HG02678 (cell line): ENCODE measurements around the gene PLA1A.
A peak's percentile ranks its signal among the peaks of the same experiment; 100 is the strongest.
"Not testable (repeated sequence)": the region's sequence is repeated elsewhere in the genome, so short reads cannot be mapped to it uniquely, and the experiment has no call there.

ENCODE experiments used
- ATAC-seq: cut with Tn5 transposase; IDR thresholded peaks from one replicate; pipeline ENCODE4 v1.9.1; 2021; ENCODE audit warnings: mild to moderate bottlenecking, moderate library complexity; ENCODE audit not compliant: unreplicated experiment

PLA1A gene

GRCh38 chr3:119597548-119598288 lies at the start of gene PLA1A:
Gene PLA1A, plus strand, starts transcription at chr3:119597885. Its CDS starts 29 bp downstream, at chr3:119597914.
- ATAC-seq = no peak

- ATAC-seq = no peak
These were observed 49.3 kb upstream of the PLA1A start for GRCh38 chr3:119548341-119548740.

DNA sequence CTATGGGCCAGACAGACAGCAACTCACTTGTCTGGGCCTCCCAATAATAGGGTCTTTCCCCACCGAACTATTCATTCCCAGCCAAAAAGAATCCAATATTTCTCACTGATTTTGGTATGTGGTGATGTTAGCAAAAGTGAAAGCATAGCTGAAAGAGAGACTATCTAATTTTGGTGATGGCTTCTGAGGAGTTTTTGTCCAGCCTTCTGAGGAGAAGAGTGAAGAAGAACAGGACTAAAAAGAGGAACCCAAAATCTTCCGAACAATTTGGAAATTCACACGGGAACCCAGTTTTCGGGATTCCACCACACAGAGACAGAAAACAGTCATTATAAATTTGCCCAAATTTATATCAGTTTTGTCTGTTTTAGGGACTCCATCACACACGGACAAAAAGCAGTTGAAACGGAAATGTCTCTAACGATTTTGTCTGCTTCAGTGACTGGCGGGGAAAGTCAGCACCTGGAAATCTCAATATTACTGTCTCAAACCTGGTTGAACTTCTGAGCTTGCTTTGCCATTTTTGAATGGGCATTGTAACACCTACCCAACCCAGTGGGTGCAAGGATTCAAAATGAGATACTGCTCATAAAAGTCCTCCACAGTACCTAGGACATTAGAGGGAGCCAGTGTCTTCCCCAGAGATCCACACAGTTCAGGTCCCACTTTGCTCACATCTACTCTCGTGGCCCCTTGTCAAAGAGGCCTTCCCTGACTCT lies 47.3 kb upstream of the PLA1A start:
- peak; percentile 35 for ATAC-seq

- no peak for ATAC-seq
These were observed 46.1 kb upstream of the PLA1A start for GRCh38 chr3:119551598-119551997.

GRCh38 chr3:119552928-119553327 lies 44.8 kb upstream of the PLA1A start:
- ATAC-seq = not testable (repeated sequence)

- ATAC-seq = no peak
These were observed 43.8 kb upstream of the PLA1A start for GRCh38 chr3:119553823-119554415.

- ATAC-seq = no peak
These were observed 42.4 kb upstream of the PLA1A start for GRCh38 chr3:119555309-119555735.

GRCh38 chr3:119555929-119556328 lies 41.8 kb upstream of the PLA1A start:
- ATAC-seq = no peak

GRCh38 chr3:119557192-119557876 lies 40.4 kb upstream of the PLA1A start:
- ATAC-seq = no peak

GRCh38 chr3:119557877-119558269 lies 39.8 kb upstream of the PLA1A start:
- ATAC-seq = no peak

- ATAC-seq = no peak
These were observed 38.9 kb upstream of the PLA1A start for GRCh38 chr3:119558626-119559317.

GRCh38 chr3:119559441-119559963 lies 38.2 kb upstream of the PLA1A start, which contains the start of gene CD80:
Gene CD80, minus strand, starts transcription at chr3:119559614. Its CDS starts 1,886 bp downstream, at chr3:119557728.
- ATAC-seq = peak; percentile 62

GRCh38 chr3:119560160-119560559 lies 37.5 kb upstream of the PLA1A start:
- ATAC-seq = no peak

GRCh38 chr3:119562307-119562961 lies 35.3 kb upstream of the PLA1A start:
- ATAC-seq = peak; percentile 72

DNA sequence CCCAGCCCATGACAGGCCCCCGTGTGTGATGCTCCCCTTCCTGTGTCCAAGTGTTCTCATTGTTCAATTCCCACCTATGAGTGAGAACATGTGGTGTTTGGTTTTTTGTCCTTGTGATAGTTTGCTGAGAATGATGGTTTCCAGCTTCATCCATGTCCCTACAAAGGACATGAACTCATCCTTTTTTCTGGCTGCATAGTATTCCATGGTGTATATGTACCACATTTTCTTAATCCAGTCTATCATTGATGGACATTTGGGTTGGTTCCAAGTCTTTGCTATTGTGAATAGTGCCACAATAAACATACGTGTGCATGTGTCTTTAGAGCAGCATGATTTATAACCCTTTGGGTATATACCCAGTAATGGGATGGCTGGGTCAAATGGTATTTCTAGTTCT lies 34.4 kb upstream of the PLA1A start:
- not testable (repeated sequence) for ATAC-seq

DNA sequence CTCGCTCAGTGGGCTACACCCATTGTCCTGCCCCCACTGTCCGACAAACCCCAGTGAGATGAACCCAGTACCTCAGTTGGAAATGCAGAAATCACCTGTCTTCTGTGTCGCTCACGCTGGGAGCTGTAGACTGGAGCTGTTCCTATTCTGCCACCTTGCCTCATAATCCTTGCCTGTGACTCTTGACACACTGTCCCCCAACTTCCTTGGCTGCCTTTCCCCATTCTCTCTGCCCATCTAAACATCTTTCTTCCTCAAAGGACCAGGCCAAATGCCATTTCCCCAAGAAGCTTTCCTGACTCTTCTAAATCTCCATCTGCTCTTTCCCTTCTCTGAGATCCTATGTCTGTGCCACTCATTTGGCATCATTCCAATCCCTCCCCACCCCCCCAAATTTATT lies 28.5 kb upstream of the PLA1A start:
- no peak for ATAC-seq

DNA sequence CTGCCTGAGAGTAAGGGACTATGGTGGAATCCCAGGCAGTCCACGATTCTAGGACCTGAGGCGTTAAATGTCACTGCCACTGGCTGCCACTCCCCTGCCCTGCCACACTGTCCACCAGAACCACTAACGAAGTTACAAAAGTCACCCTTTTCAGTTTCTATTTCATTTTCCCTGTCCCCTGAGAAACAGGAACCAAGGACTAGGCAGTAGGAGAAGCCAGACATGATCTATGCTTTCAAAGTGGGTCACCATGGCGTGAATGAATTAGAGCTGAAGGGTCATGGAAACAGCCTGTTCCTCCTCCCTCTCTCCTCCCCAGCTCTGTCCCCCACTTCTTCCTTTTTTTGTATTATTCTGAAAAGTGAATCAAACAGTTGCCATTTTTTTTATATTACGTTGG lies 27.5 kb upstream of the PLA1A start:
- peak; percentile 56 for ATAC-seq

- no peak for ATAC-seq
These were observed 26.5 kb upstream of the PLA1A start for GRCh38 chr3:119571230-119571629.

- no peak for ATAC-seq
These were observed 26.0 kb upstream of the PLA1A start for GRCh38 chr3:119571688-119572087.

DNA sequence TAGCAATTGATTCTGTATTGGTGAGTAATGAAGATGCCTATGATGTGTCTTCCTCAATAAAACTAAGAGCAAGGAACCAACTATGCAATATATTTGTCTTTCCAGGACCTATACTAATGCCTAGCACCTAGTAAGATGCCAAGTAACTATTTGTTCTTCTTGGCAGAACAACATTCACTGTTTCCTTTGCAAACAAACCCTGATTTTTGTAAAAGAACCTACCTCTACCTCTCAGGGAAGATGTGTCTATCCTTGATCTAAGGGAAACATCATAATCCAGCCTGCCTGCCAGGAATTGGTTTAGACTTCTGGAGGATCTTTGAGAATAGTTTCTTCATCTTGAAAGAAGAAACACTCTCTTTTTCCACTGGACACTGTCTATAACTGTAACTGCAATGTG lies 22.2 kb upstream of the PLA1A start:
- no peak for ATAC-seq
